NCI-H128 (cell line): Measurements from ENCODE around the gene FBXW11.

Source experiments
- DNase-seq: peaks from one replicate; lab custom pipeline; 2025; ENCODE audit not compliant: unreplicated experiment; lab: John Stamatoyannopoulos, UW

FBXW11 gene

DNA sequence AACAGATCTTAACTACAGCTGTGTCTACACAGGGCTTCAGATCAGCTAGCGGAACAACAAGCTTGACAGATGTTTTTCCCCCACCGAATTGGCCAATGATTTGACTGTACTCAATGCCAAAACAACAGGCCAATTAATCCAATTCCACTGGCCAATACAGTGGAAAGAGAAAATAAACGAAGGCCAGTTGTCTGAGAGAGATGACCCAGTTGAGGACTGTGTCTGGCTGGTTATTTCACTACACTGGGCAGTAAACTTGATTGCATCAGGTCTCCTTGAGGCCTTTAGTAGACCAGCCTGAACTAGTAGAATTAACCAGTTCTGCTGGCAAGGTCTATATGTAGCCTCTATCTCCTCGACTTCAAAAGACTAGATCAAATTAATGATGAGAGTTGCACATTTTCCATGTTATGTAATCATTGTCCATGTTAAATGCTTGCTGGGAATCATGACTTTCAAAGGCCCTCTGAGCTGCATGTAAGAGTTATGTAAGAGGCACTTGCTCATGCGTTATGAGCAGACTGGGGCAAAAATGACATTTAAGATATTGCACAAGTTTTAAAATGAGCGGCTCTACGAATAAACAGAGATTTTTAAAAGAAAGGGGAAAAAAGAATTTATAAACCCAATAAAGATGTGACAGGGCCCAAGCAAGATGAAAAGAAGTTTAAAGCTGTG lies 192.5 kb downstream of the FBXW11 start:
- DNase-seq = no peak

DNA sequence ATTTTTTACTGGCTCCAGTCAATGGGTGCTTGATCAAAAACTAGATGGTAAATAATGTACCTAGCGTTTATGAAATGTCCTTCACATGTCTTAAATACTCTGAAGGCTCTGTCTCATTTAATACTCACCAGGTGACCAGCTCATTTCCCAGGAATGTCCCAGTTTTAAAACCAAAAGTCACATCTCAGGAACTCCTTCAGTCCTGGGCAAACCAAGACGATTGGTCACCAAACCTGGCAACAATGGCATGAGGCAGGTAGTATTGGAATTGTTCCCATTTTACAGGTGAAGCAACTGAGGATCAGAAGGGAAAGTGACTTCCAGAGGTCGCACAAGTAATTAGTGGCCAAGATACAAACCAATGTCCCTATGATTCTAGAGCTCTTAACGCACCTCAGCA lies 193.2 kb downstream of the FBXW11 start:
- DNase-seq = no peak
